Panc1 (cell line): ENCODE data around the gene CABCOCO1. TPM values are rescaled to one million over a fixed set of nuclear protein-coding genes. Genes with fewer than 3 reads are reported as not detected.

Source experiments
- ATAC-seq: fragments of 200-7000 bp; cut with Tn5 transposase; 2 replicates; pipeline ENCODE4 v1.9.1; 2020; ENCODE audit warnings: mild to moderate bottlenecking, moderate library complexity
- BruUV-seq: library from RNA; stranded (reverse); fragments of 400-500 nt; replicated peaks from 2 replicates; lab custom pipeline; 2021; lab: Mats Ljungman, UMichigan
- CTCF ChIA-PET: fragments of 300-600 bp; sonication (Branson Sonifier 250); formaldehyde crosslinking; loops from one replicate; lab custom pipeline; 2022; ENCODE audit warnings: antibody characterized with exemption; lab: Charles Lee
- POLR2A ChIA-PET: fragments of 300-600 bp; sonication (Branson Sonifier 250); formaldehyde crosslinking; loops from one replicate; lab custom pipeline; 2022; ENCODE audit warnings: antibody characterized with exemption; lab: Charles Lee
- DNase-seq: peaks from one replicate; pipeline ENCODE4 v3.0.0-alpha.2; 2010; ENCODE audit warnings: low read depth, low spot score
- H3K27ac ChIP-seq: 2 replicates; pipeline ENCODE4 v1.5.1; 2011; ENCODE audit warnings: mild to moderate bottlenecking, low read length, inconsistent platforms
- H3K27me3 ChIP-seq: fragments of 200-500 bp; sonication (Bioruptor generic); 2 replicates; pipeline ENCODE4 v1.6.0; 2014; ENCODE audit warnings: low read length, inconsistent platforms; ENCODE audit not compliant: control insufficient read depth, insufficient read depth
- H3K36me3 ChIP-seq: fragments of 200-500 bp; sonication (Bioruptor generic); 2 replicates; pipeline ENCODE4 v1.5.1; 2014; ENCODE audit warnings: inconsistent platforms, mild to moderate bottlenecking, low read length, moderate library complexity; ENCODE audit not compliant: control insufficient read depth, insufficient read depth
- H3K4me1 ChIP-seq: 2 replicates; pipeline ENCODE4 v1.5.1; 2011; ENCODE audit warnings: inconsistent platforms, mild to moderate bottlenecking, low read length, moderate library complexity; ENCODE audit not compliant: control insufficient read depth, insufficient read depth
- H3K4me3 ChIP-seq, 2 experiments: 2 replicates each; pipeline ENCODE4 v1.5.1; 2011 to 2012; ENCODE audit warnings: low read depth in 2 of 2, low read length in 2 of 2, mild to moderate bottlenecking in 2 of 2, inconsistent platforms in 1 of 2, moderate library complexity in 1 of 2
- H3K9me3 ChIP-seq: fragments of 200-500 bp; sonication (Bioruptor generic); 2 replicates; pipeline ENCODE4 v1.5.1; 2014; ENCODE audit warnings: low read depth, mild to moderate bottlenecking, inconsistent platforms, low read length, moderate library complexity; ENCODE audit not compliant: control insufficient read depth, insufficient read depth
- POLR2AphosphoS5 ChIP-seq: IDR thresholded peaks from 2 replicates; pipeline ENCODE4 v1.6.1; 2012; ENCODE audit warnings: mild to moderate bottlenecking, low read depth, low read length, moderate library complexity
- SIN3A ChIP-seq: IDR thresholded peaks from 2 replicates; pipeline ENCODE4 v1.6.1; 2012; ENCODE audit warnings: low read depth, mild to moderate bottlenecking, low read length, moderate library complexity, borderline replicate concordance; ENCODE audit not compliant: insufficient read depth
- TCF7L2 ChIP-seq: IDR thresholded peaks from 2 replicates; pipeline ENCODE4 v1.6.1; 2011; ENCODE audit warnings: mild to moderate bottlenecking, low read depth, low read length, inconsistent platforms
- in situ Hi-C: cut with HindIII; loops from 2 replicates; pipeline ENCODE4 v1.10.0; 2016; ENCODE audit warnings: low sequenced_read_pairs, low pct_unique_long_range_greater_than_20kb
- intact Hi-C: fragments of 100-400 bp; cut with micrococcal nuclease; formaldehyde crosslinking; loops from one replicate; pipeline ENCODE4 v1.10.0; 2022; ENCODE audit not compliant: unreplicated experiment
- total RNA-seq: library from RNA; stranded (reverse); gene quantifications from one replicate; pipeline ENCODE4 v1.2.1, GENCODE V29; 2021; ENCODE audit not compliant: unreplicated experiment
- TF ChIP-seq, protein P1 (sequence below), 2 experiments: IDR thresholded peaks; 2 replicates each; pipeline ENCODE4 v1.6.1; 2011 to 2012; ENCODE audit warnings: low read depth in 2 of 2, control low read depth in 1 of 2, low read length in 1 of 2, mild to moderate bottlenecking in 1 of 2, moderate library complexity in 1 of 2; ENCODE audit not compliant: insufficient read depth in 1 of 2
- TF ChIP-seq, protein P2 (sequence below): fragments of 450-650 bp; IDR thresholded peaks from 2 replicates; pipeline ENCODE4 v1.5.1; 2017; ENCODE audit warnings: mild to moderate bottlenecking

Gene CABCOCO1
- total RNA-seq, 1 experiment from 2014 or later = 4.0 TPM

DNA sequence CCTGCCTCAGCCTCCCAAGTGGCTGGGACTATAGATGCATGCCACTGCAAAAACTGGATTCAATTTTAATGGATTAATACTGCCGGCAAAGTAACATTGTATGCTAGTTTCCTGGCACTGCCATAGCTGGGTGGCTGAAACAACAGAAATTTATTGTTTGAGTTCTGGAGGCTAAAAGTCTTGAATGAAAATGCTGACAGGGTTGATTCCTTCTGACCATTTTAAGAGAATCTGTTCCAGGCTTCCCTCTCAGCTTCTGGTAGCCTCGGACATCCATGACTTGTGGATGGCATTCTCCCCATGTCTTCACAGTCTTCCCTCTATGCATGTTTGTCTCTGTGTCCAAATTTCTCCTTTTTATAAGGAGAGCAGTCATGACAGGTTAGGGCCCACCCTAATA, 151.4 kb downstream of the CABCOCO1 start:
- H3K27me3 ChIP-seq = no peaks in the 10 kb centered on the region
- POLR2A ChIA-PET = no interaction called here
- BruUV-seq = no TSS peak
- no peak overlapping the region for H3K4me3 ChIP-seq
- no peaks in the 10 kb centered on the region for H3K36me3 ChIP-seq
- no peaks in the 10 kb centered on the region for H3K4me1 ChIP-seq
- ATAC-seq (no peak), DNase-seq (no peak)
- in situ Hi-C loops = no loop called here
- TF ChIP-seq SIN3A = no peak
- TF ChIP-seq TCF7L2 = no peak
- TF ChIP-seq, protein P1, sequence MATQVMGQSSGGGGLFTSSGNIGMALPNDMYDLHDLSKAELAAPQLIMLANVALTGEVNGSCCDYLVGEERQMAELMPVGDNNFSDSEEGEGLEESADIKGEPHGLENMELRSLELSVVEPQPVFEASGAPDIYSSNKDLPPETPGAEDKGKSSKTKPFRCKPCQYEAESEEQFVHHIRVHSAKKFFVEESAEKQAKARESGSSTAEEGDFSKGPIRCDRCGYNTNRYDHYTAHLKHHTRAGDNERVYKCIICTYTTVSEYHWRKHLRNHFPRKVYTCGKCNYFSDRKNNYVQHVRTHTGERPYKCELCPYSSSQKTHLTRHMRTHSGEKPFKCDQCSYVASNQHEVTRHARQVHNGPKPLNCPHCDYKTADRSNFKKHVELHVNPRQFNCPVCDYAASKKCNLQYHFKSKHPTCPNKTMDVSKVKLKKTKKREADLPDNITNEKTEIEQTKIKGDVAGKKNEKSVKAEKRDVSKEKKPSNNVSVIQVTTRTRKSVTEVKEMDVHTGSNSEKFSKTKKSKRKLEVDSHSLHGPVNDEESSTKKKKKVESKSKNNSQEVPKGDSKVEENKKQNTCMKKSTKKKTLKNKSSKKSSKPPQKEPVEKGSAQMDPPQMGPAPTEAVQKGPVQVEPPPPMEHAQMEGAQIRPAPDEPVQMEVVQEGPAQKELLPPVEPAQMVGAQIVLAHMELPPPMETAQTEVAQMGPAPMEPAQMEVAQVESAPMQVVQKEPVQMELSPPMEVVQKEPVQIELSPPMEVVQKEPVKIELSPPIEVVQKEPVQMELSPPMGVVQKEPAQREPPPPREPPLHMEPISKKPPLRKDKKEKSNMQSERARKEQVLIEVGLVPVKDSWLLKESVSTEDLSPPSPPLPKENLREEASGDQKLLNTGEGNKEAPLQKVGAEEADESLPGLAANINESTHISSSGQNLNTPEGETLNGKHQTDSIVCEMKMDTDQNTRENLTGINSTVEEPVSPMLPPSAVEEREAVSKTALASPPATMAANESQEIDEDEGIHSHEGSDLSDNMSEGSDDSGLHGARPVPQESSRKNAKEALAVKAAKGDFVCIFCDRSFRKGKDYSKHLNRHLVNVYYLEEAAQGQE (IDR thresholded peaks at IDR 0.05; ENCODE audit: insufficient read depth in 1 of 2, low read depth in 2 of 2, low read length in 1 of 2) = no peak
- TF ChIP-seq, protein P2, sequence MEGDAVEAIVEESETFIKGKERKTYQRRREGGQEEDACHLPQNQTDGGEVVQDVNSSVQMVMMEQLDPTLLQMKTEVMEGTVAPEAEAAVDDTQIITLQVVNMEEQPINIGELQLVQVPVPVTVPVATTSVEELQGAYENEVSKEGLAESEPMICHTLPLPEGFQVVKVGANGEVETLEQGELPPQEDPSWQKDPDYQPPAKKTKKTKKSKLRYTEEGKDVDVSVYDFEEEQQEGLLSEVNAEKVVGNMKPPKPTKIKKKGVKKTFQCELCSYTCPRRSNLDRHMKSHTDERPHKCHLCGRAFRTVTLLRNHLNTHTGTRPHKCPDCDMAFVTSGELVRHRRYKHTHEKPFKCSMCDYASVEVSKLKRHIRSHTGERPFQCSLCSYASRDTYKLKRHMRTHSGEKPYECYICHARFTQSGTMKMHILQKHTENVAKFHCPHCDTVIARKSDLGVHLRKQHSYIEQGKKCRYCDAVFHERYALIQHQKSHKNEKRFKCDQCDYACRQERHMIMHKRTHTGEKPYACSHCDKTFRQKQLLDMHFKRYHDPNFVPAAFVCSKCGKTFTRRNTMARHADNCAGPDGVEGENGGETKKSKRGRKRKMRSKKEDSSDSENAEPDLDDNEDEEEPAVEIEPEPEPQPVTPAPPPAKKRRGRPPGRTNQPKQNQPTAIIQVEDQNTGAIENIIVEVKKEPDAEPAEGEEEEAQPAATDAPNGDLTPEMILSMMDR = no peak
- no peak for TF ChIP-seq POLR2AphosphoS5
- intact Hi-C loops = no loop called here
- H3K27ac ChIP-seq = peak overlapping the region; percentile 45; the same call in 1 of the 2 replicates
- CTCF ChIA-PET = interaction anchor here (0.7 to 1.0 kb wide), 2 partner anchors 24 to 1120 kb away, joined by 3 to 13 read pairs; no protein-coding TSS in a partner anchor
- no peaks in the 10 kb centered on the region for H3K9me3 ChIP-seq

DNA sequence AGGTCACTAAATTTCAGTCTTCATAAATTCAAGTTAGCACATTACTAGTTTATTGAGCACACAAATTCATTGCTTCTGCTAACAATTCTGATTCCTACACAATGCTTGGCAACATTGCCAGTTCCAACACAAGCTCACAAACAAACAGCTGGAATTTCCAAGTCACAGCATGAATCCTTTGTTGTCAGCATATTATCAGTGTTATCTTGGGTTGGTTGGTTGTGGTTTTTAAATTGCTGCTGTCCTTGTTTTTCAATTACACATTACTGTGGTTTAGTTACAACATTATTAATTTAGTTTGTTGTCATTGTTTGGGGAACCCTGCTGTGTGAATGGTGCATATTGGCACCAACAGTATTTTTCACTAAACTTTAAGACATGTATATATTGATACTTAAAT, 152.8 kb downstream of the CABCOCO1 start:
- TF ChIP-seq SIN3A (no peak), POLR2AphosphoS5 (peak; percentile 68), TCF7L2 (peak; percentile 99)
- intact Hi-C loops (no loop called here), in situ Hi-C loops (no loop called here)
- Histone ChIP-seq H3K27ac (no peak overlapping the region), H3K9me3 (no peaks in the 10 kb centered on the region; the same call in 1 of the 2 replicates), H3K4me1 (no peaks in the 10 kb centered on the region), H3K27me3 (no peaks in the 10 kb centered on the region), H3K36me3 (no peaks in the 10 kb centered on the region), H3K4me3 (no peak overlapping the region)
- DNase-seq (no peak), ATAC-seq (peak; percentile 79)
- no TSS peak for BruUV-seq
- ChIA-PET POLR2A (no interaction called here), CTCF (no interaction called here)

Other genes with a start within 250 kb of the CABCOCO1 start
- 14.3 TPM for gene TMEM26, start 209.5 kb upstream of the CABCOCO1 start, total RNA-seq
- gene ARID5B, start 238.8 kb downstream of the CABCOCO1 start, total RNA-seq = 22.7 TPM